MCF 10A (cell line): Measurements from ENCODE around the gene SRP54. TPM values are rescaled to one million over a fixed set of nuclear protein-coding genes. Genes with fewer than 3 reads are reported as not detected.

Experiments used
- BruUV-seq: library from RNA; stranded (reverse); fragments of 400-500 nt; replicated peaks from 2 replicates; lab custom pipeline; 2021; lab: Mats Ljungman, UMichigan
- CTCF ChIA-PET: fragments of 300-600 bp; sonication (Branson Sonifier 250); formaldehyde crosslinking; extraction: SDS; loops from one replicate; lab custom pipeline; 2021; ENCODE audit warnings: antibody characterized with exemption, inconsistent platforms; lab: Yijun Ruan, JAX
- POLR2A ChIA-PET: fragments of 300-600, 350-650 bp; sonication (Branson Sonifier 250); formaldehyde crosslinking; extraction: SDS; loops from one replicate; lab custom pipeline; 2020; ENCODE audit warnings: antibody characterized with exemption, inconsistent platforms; lab: Yijun Ruan, JAX
- DNase-seq: peaks from one replicate; pipeline ENCODE4 v3.0.0-alpha.2; 2018; ENCODE audit not compliant: unreplicated experiment
- H3K27ac Mint-ChIP-seq: one replicate; pipeline ENCODE4 v1.8.0; 2022; ENCODE audit warnings: mild to moderate bottlenecking, low read depth, mixed read lengths; ENCODE audit not compliant: unreplicated experiment
- H3K27me3 Mint-ChIP-seq: one replicate; pipeline ENCODE4 v1.8.0; 2022; ENCODE audit warnings: mixed read lengths; ENCODE audit not compliant: insufficient read depth, unreplicated experiment
- H3K36me3 Mint-ChIP-seq: one replicate; pipeline ENCODE4 v1.8.0; 2022; ENCODE audit warnings: mild to moderate bottlenecking, moderate library complexity, mixed read lengths; ENCODE audit not compliant: insufficient read depth, unreplicated experiment
- H3K4me1 Mint-ChIP-seq: one replicate; pipeline ENCODE4 v1.8.0; 2022; ENCODE audit warnings: mixed read lengths; ENCODE audit not compliant: insufficient read depth, unreplicated experiment
- H3K4me3 Mint-ChIP-seq: one replicate; pipeline ENCODE4 v1.8.0; 2022; ENCODE audit warnings: mild to moderate bottlenecking, moderate library complexity, mixed read lengths; ENCODE audit not compliant: unreplicated experiment
- H3K9me3 Mint-ChIP-seq: one replicate; pipeline ENCODE4 v1.8.0; 2022; ENCODE audit warnings: mixed read lengths; ENCODE audit not compliant: unreplicated experiment
- intact Hi-C: fragments of 100-400 bp; cut with micrococcal nuclease; formaldehyde crosslinking; loops from 2 replicates; pipeline ENCODE4 v1.14.1; 2022
- total RNA-seq: library from RNA; stranded (reverse); gene quantifications from 2 replicates; pipeline ENCODE4 v1.2.3, GENCODE V29; 2022
- TF ChIP-seq, protein P1 (sequence below): fragments of 200-600 bp; IDR thresholded peaks from one replicate; pipeline ENCODE4 v1.8.0; 2022; ENCODE audit warnings: antibody characterized with exemption, mild to moderate bottlenecking; ENCODE audit not compliant: unreplicated experiment

SRP54 gene
- total RNA-seq, 1 experiment from 2014 or later, result 77.4 TPM

DNA sequence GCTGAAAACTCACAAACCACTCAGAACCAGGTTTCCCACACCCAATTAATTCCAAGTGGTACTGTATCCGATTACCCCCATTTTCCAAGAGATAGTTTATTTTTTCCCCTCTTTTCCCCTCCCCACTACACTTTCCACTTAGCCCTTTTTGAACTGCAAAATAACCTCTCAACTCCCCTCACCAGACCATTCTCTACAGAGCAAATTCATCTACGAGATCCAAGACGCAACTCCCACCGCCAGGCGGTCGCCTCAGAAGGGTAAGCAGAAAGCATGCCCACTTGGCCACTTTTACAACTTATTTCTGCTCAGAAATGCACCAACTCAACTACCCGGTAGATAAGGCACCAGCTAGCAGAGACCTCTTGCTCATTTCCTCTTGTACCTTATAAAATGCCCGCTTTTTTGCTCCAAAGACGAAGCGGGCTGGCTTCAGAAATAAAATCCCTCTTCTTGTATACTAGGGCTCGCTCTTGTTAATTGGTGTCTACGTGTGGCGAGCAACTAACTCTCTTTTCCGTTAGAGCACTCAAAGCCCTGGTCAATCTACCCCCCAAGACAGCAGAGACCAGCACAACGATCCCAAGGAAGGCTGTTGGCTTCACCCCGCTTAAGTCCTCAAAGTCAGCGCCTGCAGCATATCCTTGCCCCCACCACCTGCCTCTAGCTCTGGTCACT lies 910 bp upstream of the SRP54 start:
- peak; percentile 55 for DNase-seq
- Mint-ChIP-seq H3K9me3 (no peaks in the 10 kb centered on the region), H3K4me1 (no peaks in the 10 kb centered on the region), H3K27ac (no peak overlapping the region), H3K36me3 (no peaks in the 10 kb centered on the region), H3K4me3 (no peak overlapping the region), H3K27me3 (no peaks in the 10 kb centered on the region)
- TF ChIP-seq, protein P1, sequence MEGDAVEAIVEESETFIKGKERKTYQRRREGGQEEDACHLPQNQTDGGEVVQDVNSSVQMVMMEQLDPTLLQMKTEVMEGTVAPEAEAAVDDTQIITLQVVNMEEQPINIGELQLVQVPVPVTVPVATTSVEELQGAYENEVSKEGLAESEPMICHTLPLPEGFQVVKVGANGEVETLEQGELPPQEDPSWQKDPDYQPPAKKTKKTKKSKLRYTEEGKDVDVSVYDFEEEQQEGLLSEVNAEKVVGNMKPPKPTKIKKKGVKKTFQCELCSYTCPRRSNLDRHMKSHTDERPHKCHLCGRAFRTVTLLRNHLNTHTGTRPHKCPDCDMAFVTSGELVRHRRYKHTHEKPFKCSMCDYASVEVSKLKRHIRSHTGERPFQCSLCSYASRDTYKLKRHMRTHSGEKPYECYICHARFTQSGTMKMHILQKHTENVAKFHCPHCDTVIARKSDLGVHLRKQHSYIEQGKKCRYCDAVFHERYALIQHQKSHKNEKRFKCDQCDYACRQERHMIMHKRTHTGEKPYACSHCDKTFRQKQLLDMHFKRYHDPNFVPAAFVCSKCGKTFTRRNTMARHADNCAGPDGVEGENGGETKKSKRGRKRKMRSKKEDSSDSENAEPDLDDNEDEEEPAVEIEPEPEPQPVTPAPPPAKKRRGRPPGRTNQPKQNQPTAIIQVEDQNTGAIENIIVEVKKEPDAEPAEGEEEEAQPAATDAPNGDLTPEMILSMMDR, result no peak
- BruUV-seq, result TSS peak; percentile 87
- ChIA-PET CTCF (interaction anchor here (0.5 to 2.4 kb wide), 11 partner anchors 20 to 432 kb away, joined by 3 to 17 read pairs (median 4); partner anchors contain the start of genes BAZ1A and FAM177A1), POLR2A (interaction anchor here (0.6 to 7.1 kb wide), 42 partner anchors 8 to 841 kb away, joined by 3 to 266 read pairs (median 5); partner anchors contain the start of genes BAZ1A, CFL2, FAM177A1 and NFKBIA)
- intact Hi-C loops, result loop anchor here (1.0 kb wide), 4 partner anchors 107 to 440 kb away; partner anchors contain the start of genes BAZ1A and PPP2R3C

DNA sequence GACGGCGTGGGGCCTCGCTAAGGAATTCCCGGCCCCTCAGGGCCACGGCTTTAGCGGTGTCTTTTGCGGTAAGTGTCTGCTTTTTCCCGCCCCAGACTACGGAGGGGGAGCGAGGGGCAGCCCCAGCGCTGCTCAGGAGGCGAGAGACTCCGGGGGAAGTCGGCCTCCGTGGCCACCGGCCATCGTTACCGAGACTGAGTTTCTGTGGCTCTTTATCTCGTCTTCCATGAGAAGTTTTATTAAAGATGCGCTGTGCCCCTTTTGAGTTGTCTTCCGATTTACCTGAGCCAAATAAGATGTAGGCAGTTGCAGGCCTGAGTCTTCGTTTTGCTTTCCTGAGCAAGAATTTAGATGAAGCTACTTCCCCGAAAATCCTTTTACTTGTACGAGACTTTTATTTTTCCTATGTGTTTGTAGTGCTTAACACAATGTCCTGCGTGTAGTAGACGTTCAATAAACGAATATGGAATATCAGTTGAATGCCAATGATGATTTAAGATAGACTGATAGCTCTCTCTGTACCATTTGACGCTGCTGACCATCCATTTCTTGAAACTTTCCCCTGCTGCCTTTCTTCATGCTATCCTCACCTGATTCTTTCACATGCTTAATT lies 462 bp downstream of the SRP54 start:
- no peak for DNase-seq
- ChIA-PET POLR2A (interaction anchor here (0.6 to 7.1 kb wide), 44 partner anchors 9 to 839 kb away, joined by 3 to 266 read pairs (median 4); partner anchors contain the start of genes BAZ1A, CFL2, FAM177A1 and INSM2), CTCF (interaction anchor here (0.6 to 0.7 kb wide), 3 partner anchors 20 to 433 kb away, joined by 3 to 4 read pairs (median 3); no protein-coding TSS in a partner anchor)
- intact Hi-C loops, result no loop called here
- no peaks in the 10 kb centered on the region for H3K27me3 Mint-ChIP-seq
- H3K9me3 Mint-ChIP-seq, result no peaks in the 10 kb centered on the region
- no peak overlapping the region for H3K27ac Mint-ChIP-seq
- H3K4me1 Mint-ChIP-seq, result peaks cover 5% of the 10 kb centered on the region
- TF ChIP-seq, protein P1, result no peak
- H3K4me3 Mint-ChIP-seq, result no peak overlapping the region
- H3K36me3 Mint-ChIP-seq, result no peaks in the 10 kb centered on the region
- TSS peak; percentile 67 for BruUV-seq

DNA sequence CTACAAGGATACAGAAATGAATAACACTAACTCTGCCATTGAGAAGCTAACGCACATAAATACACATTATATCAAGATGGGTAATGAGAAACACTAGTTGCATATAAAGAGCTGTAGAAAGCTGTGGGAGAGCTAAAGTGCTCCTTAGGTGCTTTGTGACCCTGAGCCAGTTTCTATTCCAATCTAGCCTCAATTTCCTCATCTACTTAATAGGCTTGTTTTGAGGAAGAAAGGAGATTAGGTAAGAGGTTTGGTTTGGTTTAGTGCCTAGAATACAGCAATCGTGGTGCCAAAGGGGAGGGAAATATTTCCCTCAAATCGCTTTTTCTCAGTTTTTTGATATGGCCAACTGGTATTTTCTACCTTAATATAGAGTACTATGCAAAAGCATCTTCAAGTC lies 994 bp downstream of the SRP54 start:
- BruUV-seq, result no TSS peak
- Mint-ChIP-seq H3K4me1 (peaks cover 5% of the 10 kb centered on the region), H3K9me3 (no peaks in the 10 kb centered on the region), H3K27me3 (no peaks in the 10 kb centered on the region), H3K27ac (no peak overlapping the region), H3K36me3 (no peaks in the 10 kb centered on the region), H3K4me3 (no peak overlapping the region)
- ChIA-PET CTCF (interaction anchor here (0.5 to 0.6 kb wide), 2 partner anchors 229 to 274 kb away, joined by 3 read pairs; no protein-coding TSS in a partner anchor), POLR2A (interaction anchor here (1.1 to 7.1 kb wide), 20 partner anchors 9 to 550 kb away, joined by 3 to 266 read pairs (median 8); partner anchors contain the start of genes BAZ1A, FAM177A1, INSM2 and NFKBIA)
- TF ChIP-seq, protein P1, result no peak
- DNase-seq, result peak; percentile 0
- intact Hi-C loops, result no loop called here

DNA sequence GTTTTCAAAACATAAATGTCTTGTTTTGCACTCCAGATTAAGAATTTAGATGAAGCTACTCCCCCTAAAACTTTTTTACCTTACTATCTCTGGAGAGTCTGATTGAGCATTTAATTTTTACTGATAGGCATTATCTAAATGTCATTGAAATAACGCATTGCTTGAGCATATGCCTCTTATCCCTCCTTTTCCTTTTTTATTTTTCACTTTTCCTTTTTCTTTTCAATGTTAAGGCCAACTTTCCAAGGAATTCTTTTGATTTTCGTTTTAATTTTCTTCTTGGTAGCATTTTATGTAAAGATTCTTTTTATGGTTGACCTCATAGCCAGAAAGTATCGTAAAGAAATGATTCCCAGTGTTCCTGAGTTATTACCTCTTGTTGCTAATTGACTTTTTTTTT lies 2.9 kb downstream of the SRP54 start:
- ChIA-PET CTCF (interaction anchor here (0.6 kb wide), 2 partner anchors 435 to 477 kb away, joined by 3 to 7 read pairs; no protein-coding TSS in a partner anchor), POLR2A (interaction anchor here (0.7 kb wide), 1 partner anchor 8 kb away, joined by 3 read pairs; no protein-coding TSS in a partner anchor)
- no peaks in the 10 kb centered on the region for H3K36me3 Mint-ChIP-seq
- H3K27me3 Mint-ChIP-seq, result no peaks in the 10 kb centered on the region
- no peak for DNase-seq
- no peaks in the 10 kb centered on the region for H3K9me3 Mint-ChIP-seq
- TF ChIP-seq, protein P1, result no peak
- H3K27ac Mint-ChIP-seq, result no peak overlapping the region
- intact Hi-C loops, result no loop called here
- peaks cover 5% of the 10 kb centered on the region for H3K4me1 Mint-ChIP-seq
- no TSS peak for BruUV-seq
- H3K4me3 Mint-ChIP-seq, result no peak overlapping the region
